DOHH2 (cell line): ENCODE data around the gene CAV1.
"Not testable (repeated sequence)": the region's sequence is repeated elsewhere in the genome, so short reads cannot be mapped to it uniquely, and the experiment has no call there.

Experiments used
- EZH2phosphoT487 ChIP-seq: fragments of 200-600 bp; sonication (generic); IDR thresholded peaks from 2 replicates; pipeline ENCODE4 v1.6.1; 2017; ENCODE audit warnings: borderline replicate concordance, mild to moderate bottlenecking, antibody characterized with exemption, low read length, moderate library complexity, mixed read lengths
- TF ChIP-seq, protein P1 (sequence below): fragments of 200-600 bp; sonication (generic); IDR thresholded peaks from one replicate; pipeline ENCODE4 v1.5.1; 2014; ENCODE audit warnings: antibody characterized with exemption, mild to moderate bottlenecking, low read depth, low read length; ENCODE audit not compliant: poor library complexity, severe bottlenecking

GRCh38 chr7:116587200-116587599 is 62.4 kb downstream of the CAV1 start:
- TF ChIP-seq EZH2phosphoT487: not testable (repeated sequence)
- TF ChIP-seq, protein P1, sequence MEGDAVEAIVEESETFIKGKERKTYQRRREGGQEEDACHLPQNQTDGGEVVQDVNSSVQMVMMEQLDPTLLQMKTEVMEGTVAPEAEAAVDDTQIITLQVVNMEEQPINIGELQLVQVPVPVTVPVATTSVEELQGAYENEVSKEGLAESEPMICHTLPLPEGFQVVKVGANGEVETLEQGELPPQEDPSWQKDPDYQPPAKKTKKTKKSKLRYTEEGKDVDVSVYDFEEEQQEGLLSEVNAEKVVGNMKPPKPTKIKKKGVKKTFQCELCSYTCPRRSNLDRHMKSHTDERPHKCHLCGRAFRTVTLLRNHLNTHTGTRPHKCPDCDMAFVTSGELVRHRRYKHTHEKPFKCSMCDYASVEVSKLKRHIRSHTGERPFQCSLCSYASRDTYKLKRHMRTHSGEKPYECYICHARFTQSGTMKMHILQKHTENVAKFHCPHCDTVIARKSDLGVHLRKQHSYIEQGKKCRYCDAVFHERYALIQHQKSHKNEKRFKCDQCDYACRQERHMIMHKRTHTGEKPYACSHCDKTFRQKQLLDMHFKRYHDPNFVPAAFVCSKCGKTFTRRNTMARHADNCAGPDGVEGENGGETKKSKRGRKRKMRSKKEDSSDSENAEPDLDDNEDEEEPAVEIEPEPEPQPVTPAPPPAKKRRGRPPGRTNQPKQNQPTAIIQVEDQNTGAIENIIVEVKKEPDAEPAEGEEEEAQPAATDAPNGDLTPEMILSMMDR: not testable (repeated sequence)
